H1 (cell line): ENCODE data around the gene NFASC. TPM values are rescaled to one million over a fixed set of nuclear protein-coding genes. Genes with fewer than 3 reads are reported as not detected.

Source experiments
- ATF2 ChIP-seq: IDR thresholded peaks from 2 replicates; pipeline ENCODE4 v1.6.1; 2012; ENCODE audit warnings: low read length, inconsistent platforms
- KDM4A ChIP-seq: IDR thresholded peaks from one replicate; pipeline ENCODE4 v1.7.1; 2012; ENCODE audit warnings: low read depth, mild to moderate bottlenecking, moderate library complexity, low read length, inconsistent platforms; ENCODE audit not compliant: severe bottlenecking
- RAD21 ChIP-seq, 2 experiments: IDR thresholded peaks in 1 of 2; conservative IDR thresholded peaks in 1 of 2; 2 replicates each; pipeline ENCODE4 v1.6.1; 2011; ENCODE audit warnings: low read depth in 2 of 2, low read length in 2 of 2, improper control_type of control experiment in 1 of 2, inconsistent platforms in 1 of 2, mild to moderate bottlenecking in 1 of 2, moderate library complexity in 1 of 2
- polyA plus RNA-seq, 7 experiments: library from polyadenylated mRNA; depleted of rRNA in 3 of 7; stranded (reverse) in 5 of 7; unstranded in 2 of 7; fragments of >200 nt in 5 of 7; fragments of 200-250 nt in 2 of 7; gene quantifications; 1 replicate in 5 of 7; 2 replicates in 1 of 7; 4 replicates in 1 of 7; pipeline versions ENCODE4 v1.2.1 to v1.2.3, GENCODE V29; 2011 to 2013; ENCODE audit warnings: missing spikeins in 2 of 7, mixed read lengths in 2 of 7
- total RNA-seq: library from RNA; stranded (reverse); fragmentation: NEBNext Ultra II Directional; extraction: Animal tissue kit (Norgen Biotek cat#: 25700); gene quantifications from 2 replicates; pipeline ENCODE4 v1.2.1, GENCODE V29; 2021

The NFASC gene
- total and polyA plus RNA-seq, 2 of the 8 experiments (the other 6 are each of a cell fraction or from before 2014, with no cell fraction given), result 5.0 to 15.2 TPM

- TF ChIP-seq RAD21 (IDR thresholded peaks at IDR 0.05 in 1 of 2, conservative IDR thresholded peaks at IDR 0.05 in 1 of 2; ENCODE audit: low read depth in 2 of 2, low read length in 2 of 2) (no peak), KDM4A (no peak), ATF2 (no peak)
Measured at GRCh38 chr1:204904228-204904810, 33.7 kb downstream of the NFASC start (continued).
